GM12872 (cell line): ENCODE data around the gene BMERB1.

Experiments used
- CTCF ChIP-seq: IDR thresholded peaks from 3 replicates; pipeline ENCODE4 v1.5.1; 2011; ENCODE audit warnings: low read depth, mild to moderate bottlenecking, low read length, moderate library complexity; ENCODE audit not compliant: insufficient read depth

Gene BMERB1

GRCh38 chr16:15466886-15467781, 32.7 kb downstream of the BMERB1 start:
- TF ChIP-seq CTCF = no peak

GRCh38 chr16:15477802-15478201, 43.4 kb downstream of the BMERB1 start:
- no peak for TF ChIP-seq CTCF

- no peak for TF ChIP-seq CTCF
Measured at GRCh38 chr16:15482068-15482747, 47.8 kb downstream of the BMERB1 start.

- TF ChIP-seq CTCF = no peak
Measured at GRCh38 chr16:15482748-15483298, 48.4 kb downstream of the BMERB1 start.

GRCh38 chr16:15483857-15484256, 49.5 kb downstream of the BMERB1 start:
- no peak for TF ChIP-seq CTCF

- no peak for TF ChIP-seq CTCF
Measured at GRCh38 chr16:15484662-15485061, 50.3 kb downstream of the BMERB1 start.

- TF ChIP-seq CTCF = no peak
Measured at GRCh38 chr16:15485175-15485574, 50.8 kb downstream of the BMERB1 start.
